CD14-positive monocyte (primary cell): ENCODE measurements around the gene MXRA7. TPM values are rescaled to one million over a fixed set of nuclear protein-coding genes. Genes with fewer than 3 reads are reported as not detected.

Experiments
- DNase-seq, 3 donors: peaks; one replicate each; pipeline ENCODE4 v3.0.0-alpha.2; 2011 to 2022
- H2AFZ ChIP-seq: 2 replicates; pipeline ENCODE4 v1.6.0; 2012; ENCODE audit warnings: mild to moderate bottlenecking, low read depth, low read length, inconsistent platforms; ENCODE audit not compliant: insufficient read depth, poor library complexity, severe bottlenecking
- H3K27ac ChIP-seq, 2 donors: 1 replicate in 1 of 2; 2 replicates in 1 of 2; pipeline ENCODE4 v1.5.1; 2012 to 2013; ENCODE audit warnings: low read length in 2 of 2, control low read depth in 1 of 2, inconsistent platforms in 1 of 2, low read depth in 1 of 2, mild to moderate bottlenecking in 1 of 2
- H3K27me3 ChIP-seq, 2 donors: one replicate each; pipeline versions ENCODE4 v1.6.0 to v1.6.1; 2011 to 2013; ENCODE audit warnings: low read length in 2 of 2; ENCODE audit not compliant: control insufficient read depth in 2 of 2, insufficient read depth in 2 of 2
- H3K36me3 ChIP-seq, 2 donors: replicated peaks in 1 of 2; 1 replicate in 1 of 2; 2 replicates in 1 of 2; pipeline versions ENCODE4 v1.5.1 to v1.6.1; 2012 to 2013; ENCODE audit warnings: low read length in 2 of 2, control low read depth in 1 of 2, inconsistent platforms in 1 of 2, mild to moderate bottlenecking in 1 of 2; ENCODE audit not compliant: insufficient read depth in 2 of 2, control insufficient read depth in 1 of 2
- H3K4me1 ChIP-seq, 2 donors: 1 replicate in 1 of 2; 2 replicates in 1 of 2; pipeline versions ENCODE4 v1.5.1 to v1.6.1; 2012 to 2013; ENCODE audit warnings: low read length in 2 of 2, control low read depth in 1 of 2, inconsistent platforms in 1 of 2, mild to moderate bottlenecking in 1 of 2, moderate library complexity in 1 of 2; ENCODE audit not compliant: insufficient read depth in 2 of 2, control insufficient read depth in 1 of 2
- H3K4me2 ChIP-seq: replicated peaks from 2 replicates; pipeline ENCODE3; 2012; ENCODE audit warnings: low read length, moderate library complexity, mild to moderate bottlenecking; ENCODE audit not compliant: poor library complexity, severe bottlenecking; ENCODE audit errors: extremely low read depth
- H3K4me3 ChIP-seq, 3 experiments: fragments of 200-600 bp in 1 of 3; sonication (generic) in 1 of 3; replicated peaks in 1 of 3; 1 replicate in 2 of 3; 2 replicates in 1 of 3; pipeline ENCODE4 v1.5.1; 2011 to 2013; ENCODE audit warnings: low read length in 3 of 3, mild to moderate bottlenecking in 3 of 3, control low read depth in 2 of 3, low read depth in 2 of 3, inconsistent platforms in 1 of 3, moderate library complexity in 1 of 3
- H3K79me2 ChIP-seq: 2 replicates; pipeline ENCODE4 v1.6.0; 2012; ENCODE audit warnings: mild to moderate bottlenecking, control low read depth, inconsistent platforms, low read length, moderate library complexity; ENCODE audit not compliant: insufficient read depth
- H3K9ac ChIP-seq: 2 replicates; pipeline ENCODE4 v1.6.0; 2017; ENCODE audit warnings: low read length, mild to moderate bottlenecking; ENCODE audit not compliant: insufficient read depth, poor library complexity, severe bottlenecking
- H3K9me3 ChIP-seq, 2 donors: replicated peaks in 1 of 2; 1 replicate in 1 of 2; 2 replicates in 1 of 2; pipeline versions ENCODE4 v1.5.1 to v1.6.1; 2012 to 2013; ENCODE audit warnings: low read length in 2 of 2, control low read depth in 1 of 2; ENCODE audit not compliant: control insufficient read depth in 1 of 2, insufficient read depth in 1 of 2
- H4K20me1 ChIP-seq: 2 replicates; pipeline ENCODE4 v1.6.0; 2012; ENCODE audit warnings: mild to moderate bottlenecking, low read length, control low read depth, moderate library complexity; ENCODE audit not compliant: insufficient read depth
- H3K27ac Mint-ChIP-seq, 7 donors: one replicate each; pipeline ENCODE4 v1.8.0; 2020; ENCODE audit warnings: mild to moderate bottlenecking in 7 of 7, mixed read lengths in 7 of 7, moderate library complexity in 6 of 7, inconsistent platforms in 2 of 7
- H3K27me3 Mint-ChIP-seq, 3 donors: one replicate each; pipeline ENCODE4 v1.8.0; 2021 to 2022; ENCODE audit warnings: low read depth in 3 of 3, mild to moderate bottlenecking in 3 of 3, mixed read lengths in 3 of 3, moderate library complexity in 3 of 3, inconsistent platforms in 1 of 3
- H3K36me3 Mint-ChIP-seq, 2 donors: one replicate each; pipeline ENCODE4 v1.8.0; 2020; ENCODE audit warnings: mixed read lengths in 2 of 2, inconsistent platforms in 1 of 2, mild to moderate bottlenecking in 1 of 2
- H3K4me1 Mint-ChIP-seq: one replicate; pipeline ENCODE4 v1.8.0; 2020; ENCODE audit warnings: mild to moderate bottlenecking, mixed read lengths
- H3K4me3 Mint-ChIP-seq, 2 donors: one replicate each; pipeline ENCODE4 v1.8.0; 2020; ENCODE audit warnings: mild to moderate bottlenecking in 2 of 2, mixed read lengths in 2 of 2, moderate library complexity in 1 of 2
- H3K9me3 Mint-ChIP-seq, 7 donors: one replicate each; pipeline ENCODE4 v1.8.0; 2020 to 2022; ENCODE audit warnings: mixed read lengths in 7 of 7, mild to moderate bottlenecking in 6 of 7, moderate library complexity in 6 of 7, inconsistent platforms in 2 of 7
- CTCF ChIP-seq: fragments of 200-600 bp; IDR thresholded peaks from one replicate; pipeline ENCODE4 v1.8.0; 2022; ENCODE audit warnings: antibody characterized with exemption, mild to moderate bottlenecking
- WGBS: methylation state at CpG from one replicate; pipeline ENCODE4 v1.1.5; 2013; ENCODE audit warnings: missing lambda C conversion rate; ENCODE audit not compliant: insufficient coverage; 5-methylcytosine and 5-hydroxymethylcytosine counted together
- intact Hi-C, 2 donors: fragments of 100-400 bp; cut with micrococcal nuclease; formaldehyde crosslinking; loops; one replicate each; pipeline versions ENCODE4 v1.15.0 to v1.15.1; 2023
- polyA plus RNA-seq, 3 donors: library from polyadenylated mRNA; depleted of rRNA in 1 of 3; unstranded in 2 of 3; stranded (reverse) in 1 of 3; fragments of 300-500 nt in 2 of 3; fragments of >200 nt in 1 of 3; fragmentation: Illumina TruSeq in 2 of 3; gene quantifications; 1 replicate in 2 of 3; 2 replicates in 1 of 3; pipeline ENCODE4 v1.2.3, GENCODE V29; 2012 to 2021

Gene MXRA7
- polyA plus RNA-seq, 3 donors, result 0.13 to 0.81 (median 0.30) TPM

DNA sequence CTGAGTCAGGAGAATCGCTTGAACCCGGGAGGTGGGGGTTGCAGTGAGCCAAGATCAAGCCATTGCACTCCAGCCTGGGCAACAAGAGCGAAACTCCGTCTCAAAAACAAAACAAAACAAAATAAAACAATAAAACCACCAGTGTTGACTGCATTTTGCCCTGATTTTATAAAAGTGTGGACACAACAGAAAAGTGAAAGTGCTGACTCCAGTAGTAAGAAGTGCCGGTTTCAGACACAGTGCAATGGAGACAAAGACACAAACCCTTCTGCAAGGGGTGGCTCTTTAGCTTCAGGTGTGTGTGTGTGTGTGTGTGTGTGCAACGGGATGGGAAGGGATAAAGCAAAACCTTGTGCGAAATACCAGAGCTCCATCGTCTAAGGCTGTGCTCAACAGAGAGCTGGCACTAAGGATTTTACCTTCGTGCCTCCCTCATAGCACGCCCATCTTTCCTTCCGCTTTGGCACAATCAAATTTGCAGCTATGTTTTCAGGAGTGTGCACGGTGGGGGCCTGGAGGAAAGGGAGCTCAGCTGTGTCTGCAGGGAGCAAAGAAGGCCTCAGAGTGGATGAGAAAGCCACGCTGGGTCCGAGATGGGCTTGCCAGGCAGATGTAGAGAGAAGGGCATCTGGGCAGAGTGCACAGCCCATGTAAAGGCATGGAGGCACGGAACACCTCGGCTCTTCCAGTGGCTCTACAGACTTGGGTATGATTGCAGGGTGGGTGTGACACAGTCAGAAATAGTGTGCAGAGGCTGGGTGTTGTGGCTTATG, 15.5 kb downstream of the MXRA7 start:
- no peak for DNase-seq
- 97% methylated on average over 8 of the region's 16 CpGs for WGBS
- Mint-ChIP-seq H3K9me3 (no peaks in the 10 kb centered on the region), H3K4me1 (peaks cover 4% of the 10 kb centered on the region), H3K4me3 (no peak overlapping the region), H3K27ac (no peak overlapping the region), H3K27me3 (peaks cover 0 to 9% (median 6%) of the 10 kb centered on the region in 3 donors), H3K36me3 (no peaks in the 10 kb centered on the region)
- H3K27ac ChIP-seq, result no peak overlapping the region
- H3K4me1 ChIP-seq, result no peaks in the 10 kb centered on the region
- no peak overlapping the region for H2AFZ ChIP-seq
- H3K9ac ChIP-seq, result no peak overlapping the region
- no peak for TF ChIP-seq CTCF
- H3K4me2 ChIP-seq, result no peak overlapping the region
- no peaks in the 10 kb centered on the region for H3K79me2 ChIP-seq
- H3K9me3 ChIP-seq, result no peaks in the 10 kb centered on the region
- H3K36me3 ChIP-seq, result no peaks in the 10 kb centered on the region
- intact Hi-C loops, result no loop called here
- H3K27me3 ChIP-seq, result no peaks in the 10 kb centered on the region
- H3K4me3 ChIP-seq, result no peak overlapping the region
- H4K20me1 ChIP-seq, result no peaks in the 10 kb centered on the region

- Histone ChIP-seq H3K36me3 (no peaks in the 10 kb centered on the region), H3K79me2 (no peaks in the 10 kb centered on the region), H3K9ac (no peak overlapping the region), H3K9me3 (no peaks in the 10 kb centered on the region), H2AFZ (no peak overlapping the region), H3K4me1 (no peaks in the 10 kb centered on the region), H3K27me3 (no peaks in the 10 kb centered on the region), H3K27ac (no peak overlapping the region), H3K4me3 (no peak overlapping the region), H4K20me1 (no peaks in the 10 kb centered on the region), H3K4me2 (no peak overlapping the region)
- H3K36me3 Mint-ChIP-seq, result no peaks in the 10 kb centered on the region
- peaks cover 0 to 6% (median 5%) of the 10 kb centered on the region in 3 donors for H3K27me3 Mint-ChIP-seq
- no peak overlapping the region for H3K27ac Mint-ChIP-seq
- 93% methylated on average over 11 of the region's 14 CpGs for WGBS
- intact Hi-C loops, result no loop called here
- H3K4me1 Mint-ChIP-seq, result peaks cover 2% of the 10 kb centered on the region
- TF ChIP-seq CTCF, result no peak
- no peaks in the 10 kb centered on the region for H3K9me3 Mint-ChIP-seq
- DNase-seq, result no peak
- H3K4me3 Mint-ChIP-seq, result no peak overlapping the region
These were observed 19.2 kb downstream of the MXRA7 start for GRCh38 chr17:76691379-76692191.
